Measurements from ENCODE around the gene ABCD1.

DNA sequence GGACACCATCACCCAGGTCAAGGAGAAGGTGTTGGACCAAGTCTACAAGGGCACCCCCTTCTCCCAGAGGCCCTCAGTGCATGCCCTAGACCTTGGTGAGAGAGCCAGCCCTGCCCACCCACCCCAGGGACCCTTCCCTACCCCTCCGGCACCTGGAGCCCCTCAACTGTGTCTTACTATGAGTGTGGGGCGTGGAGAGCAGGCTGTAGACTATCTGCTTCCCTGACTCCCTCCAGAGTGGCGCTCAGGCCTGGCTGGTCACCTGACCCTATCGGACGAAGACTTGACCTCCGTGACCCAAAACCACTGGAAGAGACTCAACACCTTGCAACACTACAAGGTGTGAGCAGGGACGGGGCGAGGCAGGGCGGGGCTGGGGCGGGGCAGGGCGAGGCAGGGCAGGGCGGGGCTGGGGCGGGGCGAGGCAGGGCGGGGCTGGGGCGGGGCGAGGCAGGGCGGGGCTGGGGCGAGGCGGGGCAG is 51.5 kb downstream of the ABCD1 start:
- TF ChIP-seq POLR2AphosphoS5 (IDR thresholded peaks at IDR 0.05), result no peak
- TF ChIP-seq POLR2A (IDR thresholded peaks at IDR 0.05), result no peak
- TF ChIP-seq, protein P1, sequence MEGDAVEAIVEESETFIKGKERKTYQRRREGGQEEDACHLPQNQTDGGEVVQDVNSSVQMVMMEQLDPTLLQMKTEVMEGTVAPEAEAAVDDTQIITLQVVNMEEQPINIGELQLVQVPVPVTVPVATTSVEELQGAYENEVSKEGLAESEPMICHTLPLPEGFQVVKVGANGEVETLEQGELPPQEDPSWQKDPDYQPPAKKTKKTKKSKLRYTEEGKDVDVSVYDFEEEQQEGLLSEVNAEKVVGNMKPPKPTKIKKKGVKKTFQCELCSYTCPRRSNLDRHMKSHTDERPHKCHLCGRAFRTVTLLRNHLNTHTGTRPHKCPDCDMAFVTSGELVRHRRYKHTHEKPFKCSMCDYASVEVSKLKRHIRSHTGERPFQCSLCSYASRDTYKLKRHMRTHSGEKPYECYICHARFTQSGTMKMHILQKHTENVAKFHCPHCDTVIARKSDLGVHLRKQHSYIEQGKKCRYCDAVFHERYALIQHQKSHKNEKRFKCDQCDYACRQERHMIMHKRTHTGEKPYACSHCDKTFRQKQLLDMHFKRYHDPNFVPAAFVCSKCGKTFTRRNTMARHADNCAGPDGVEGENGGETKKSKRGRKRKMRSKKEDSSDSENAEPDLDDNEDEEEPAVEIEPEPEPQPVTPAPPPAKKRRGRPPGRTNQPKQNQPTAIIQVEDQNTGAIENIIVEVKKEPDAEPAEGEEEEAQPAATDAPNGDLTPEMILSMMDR (IDR thresholded peaks at IDR 0.05), result no peak

All from breast epithelium (tissue), 3 donors.